ENCODE data around the gene RASGRP2.

Gene RASGRP2

DNA sequence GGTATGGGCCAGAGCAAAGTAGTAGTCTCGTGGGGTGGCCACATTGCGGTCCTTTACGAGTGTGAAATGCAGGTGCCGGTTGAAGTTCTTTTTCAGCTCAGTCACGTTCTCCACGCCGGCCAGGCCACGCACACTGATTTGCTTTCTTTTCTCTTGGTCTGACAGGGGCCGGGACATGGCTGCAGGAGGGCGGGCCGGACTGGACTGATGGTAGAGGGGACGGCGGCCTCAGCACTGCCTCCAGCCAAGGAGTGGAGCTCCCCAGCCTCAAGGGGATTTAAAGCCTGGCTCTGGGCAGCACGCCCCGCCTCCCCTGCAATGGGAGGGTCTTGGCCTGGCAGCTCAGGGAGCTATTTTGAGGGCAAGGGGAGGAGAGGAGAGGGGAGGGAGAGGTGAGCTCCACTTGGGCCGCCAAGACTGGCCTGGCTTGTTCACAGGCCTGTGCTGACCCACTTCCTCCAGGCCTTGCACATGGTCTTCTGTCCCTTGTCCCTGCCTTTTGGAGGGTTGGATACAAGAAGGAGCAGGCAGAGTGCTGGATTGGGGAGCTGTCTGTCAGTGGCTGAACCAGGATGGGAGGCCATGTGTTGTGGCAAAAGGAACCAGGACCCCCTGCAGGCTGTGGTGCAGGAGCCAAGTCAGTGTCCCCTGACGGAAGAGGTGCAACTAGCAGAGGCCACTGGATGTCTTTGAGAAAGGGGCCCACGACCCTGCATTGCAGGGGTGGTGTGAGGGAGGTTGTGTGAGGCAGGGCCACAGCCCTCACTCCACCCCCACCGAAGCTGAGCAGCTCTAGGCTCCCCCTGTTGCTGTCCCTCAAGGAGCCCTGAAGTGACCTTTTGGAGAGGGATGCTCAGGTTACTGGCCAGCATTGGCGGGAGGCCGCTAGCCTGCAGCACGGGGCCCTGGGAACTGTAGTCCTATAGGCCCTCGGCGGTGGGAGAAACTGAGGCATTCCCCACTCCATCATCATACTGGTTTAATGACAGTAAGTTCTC lies 16.1 kb upstream of the RASGRP2 start, which contains the start of gene PYGM:
TSS of gene PYGM (minus strand) at position 253 of the 998 bp plus-strand sequence. CDS start at position 177, 76 bp downstream.
- DNase-seq, result peak; percentile 16
- TF ChIP-seq, protein P1, sequence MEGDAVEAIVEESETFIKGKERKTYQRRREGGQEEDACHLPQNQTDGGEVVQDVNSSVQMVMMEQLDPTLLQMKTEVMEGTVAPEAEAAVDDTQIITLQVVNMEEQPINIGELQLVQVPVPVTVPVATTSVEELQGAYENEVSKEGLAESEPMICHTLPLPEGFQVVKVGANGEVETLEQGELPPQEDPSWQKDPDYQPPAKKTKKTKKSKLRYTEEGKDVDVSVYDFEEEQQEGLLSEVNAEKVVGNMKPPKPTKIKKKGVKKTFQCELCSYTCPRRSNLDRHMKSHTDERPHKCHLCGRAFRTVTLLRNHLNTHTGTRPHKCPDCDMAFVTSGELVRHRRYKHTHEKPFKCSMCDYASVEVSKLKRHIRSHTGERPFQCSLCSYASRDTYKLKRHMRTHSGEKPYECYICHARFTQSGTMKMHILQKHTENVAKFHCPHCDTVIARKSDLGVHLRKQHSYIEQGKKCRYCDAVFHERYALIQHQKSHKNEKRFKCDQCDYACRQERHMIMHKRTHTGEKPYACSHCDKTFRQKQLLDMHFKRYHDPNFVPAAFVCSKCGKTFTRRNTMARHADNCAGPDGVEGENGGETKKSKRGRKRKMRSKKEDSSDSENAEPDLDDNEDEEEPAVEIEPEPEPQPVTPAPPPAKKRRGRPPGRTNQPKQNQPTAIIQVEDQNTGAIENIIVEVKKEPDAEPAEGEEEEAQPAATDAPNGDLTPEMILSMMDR (IDR thresholded peaks at IDR 0.05; ENCODE audit: low read depth, low read length, missing control alignments), result no peak
- H3K27me3 ChIP-seq (replicated peaks), result no peaks in the 10 kb centered on the region
- H3K27ac ChIP-seq, result no peak within 1 kb of the TSS
- no peak within 1 kb of the TSS for H3K4me3 ChIP-seq (ENCODE audit: low read depth, low read length)
- in situ Hi-C loops (cut with HindIII; ENCODE audit: low pct_ligation_motif_present, low sequenced_read_pairs), result no loop called here
- H3K36me3 ChIP-seq (replicated peaks), result peaks cover 33% of the 10 kb centered on the region

DNA sequence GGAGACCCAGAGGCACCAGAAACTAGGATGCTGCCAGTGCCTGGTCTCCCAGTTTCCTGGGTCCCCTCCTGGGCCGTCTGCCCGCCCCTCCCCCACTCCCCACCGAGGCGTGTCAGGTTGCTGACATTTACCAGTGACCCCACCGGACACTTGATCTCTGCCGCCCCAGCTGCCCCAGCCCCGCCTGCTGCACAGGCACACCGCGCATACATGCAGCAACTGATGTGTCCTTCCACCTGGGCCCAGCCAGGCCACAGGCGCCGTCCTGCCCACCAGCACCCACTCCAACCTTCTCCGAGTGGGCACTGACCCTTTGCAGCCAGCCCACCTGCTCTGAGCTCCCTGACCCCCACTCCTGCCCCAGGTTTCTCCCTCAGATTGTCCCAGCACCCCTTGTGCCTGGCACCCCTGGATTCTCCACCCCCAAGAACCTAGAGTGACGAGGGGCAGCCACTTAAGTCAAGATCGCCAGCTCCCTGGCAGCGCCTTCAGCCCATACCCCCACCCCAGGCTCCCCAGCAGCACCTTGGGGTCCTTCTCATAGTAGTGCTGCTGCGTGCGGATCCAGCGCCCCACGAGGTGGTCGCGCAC lies 15.3 kb upstream of the RASGRP2 start:
- Histone ChIP-seq H3K36me3 (replicated peaks) (peaks cover 25% of the 10 kb centered on the region), H3K4me3 (ENCODE audit: low read depth, low read length) (no peak overlapping the region), H3K27me3 (replicated peaks) (no peaks in the 10 kb centered on the region), H3K27ac (no peak overlapping the region)
- in situ Hi-C loops (cut with HindIII; ENCODE audit: low pct_ligation_motif_present, low sequenced_read_pairs), result no loop called here
- TF ChIP-seq, protein P1 (IDR thresholded peaks at IDR 0.05; ENCODE audit: low read depth, low read length, missing control alignments), result no peak
- DNase-seq, result no peak

DNA sequence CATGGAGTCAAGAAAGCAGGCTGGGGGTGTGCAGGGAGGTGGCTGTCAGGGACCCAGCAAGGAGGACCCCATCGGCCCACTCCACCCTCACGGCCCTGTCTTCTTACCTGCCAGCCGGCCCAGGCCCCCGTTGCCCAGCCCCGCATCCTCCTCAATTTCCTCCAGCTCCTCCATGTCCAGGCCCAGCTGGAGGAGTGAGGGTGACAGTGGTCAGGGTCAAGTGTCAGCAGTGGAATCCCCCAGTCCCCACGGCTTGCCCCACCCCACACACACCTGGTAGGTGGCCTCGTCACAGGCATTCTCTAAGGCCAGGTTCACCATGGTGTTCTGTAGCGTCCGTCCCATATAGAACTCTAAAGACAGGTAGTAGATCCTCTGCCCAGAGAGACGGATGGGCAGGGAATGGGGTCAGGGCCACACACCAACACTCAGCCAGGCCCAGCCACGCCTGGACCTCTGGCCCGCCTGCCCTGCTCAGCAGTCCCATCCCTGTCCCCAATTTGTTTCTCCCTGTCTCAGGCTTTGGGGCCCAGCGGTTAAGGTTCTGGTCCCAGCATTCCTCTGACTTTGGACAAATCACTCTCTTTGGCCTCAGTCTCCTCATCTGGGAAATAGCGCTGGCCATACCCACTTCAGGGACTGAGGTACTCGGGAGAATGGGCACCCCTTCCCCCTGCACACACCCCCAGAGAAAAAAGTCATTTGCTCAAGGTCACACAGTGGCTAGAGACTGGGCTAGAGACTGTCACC lies 14.6 kb upstream of the RASGRP2 start:
- peaks cover 18% of the 10 kb centered on the region for H3K36me3 ChIP-seq (replicated peaks)
- H3K27ac ChIP-seq, result no peak overlapping the region
- H3K4me3 ChIP-seq (ENCODE audit: low read depth, low read length), result no peak overlapping the region
- TF ChIP-seq, protein P1 (IDR thresholded peaks at IDR 0.05; ENCODE audit: low read depth, low read length, missing control alignments), result no peak
- DNase-seq, result no peak
- H3K27me3 ChIP-seq (replicated peaks), result no peaks in the 10 kb centered on the region
- in situ Hi-C loops (cut with HindIII; ENCODE audit: low pct_ligation_motif_present, low sequenced_read_pairs), result no loop called here

DNA sequence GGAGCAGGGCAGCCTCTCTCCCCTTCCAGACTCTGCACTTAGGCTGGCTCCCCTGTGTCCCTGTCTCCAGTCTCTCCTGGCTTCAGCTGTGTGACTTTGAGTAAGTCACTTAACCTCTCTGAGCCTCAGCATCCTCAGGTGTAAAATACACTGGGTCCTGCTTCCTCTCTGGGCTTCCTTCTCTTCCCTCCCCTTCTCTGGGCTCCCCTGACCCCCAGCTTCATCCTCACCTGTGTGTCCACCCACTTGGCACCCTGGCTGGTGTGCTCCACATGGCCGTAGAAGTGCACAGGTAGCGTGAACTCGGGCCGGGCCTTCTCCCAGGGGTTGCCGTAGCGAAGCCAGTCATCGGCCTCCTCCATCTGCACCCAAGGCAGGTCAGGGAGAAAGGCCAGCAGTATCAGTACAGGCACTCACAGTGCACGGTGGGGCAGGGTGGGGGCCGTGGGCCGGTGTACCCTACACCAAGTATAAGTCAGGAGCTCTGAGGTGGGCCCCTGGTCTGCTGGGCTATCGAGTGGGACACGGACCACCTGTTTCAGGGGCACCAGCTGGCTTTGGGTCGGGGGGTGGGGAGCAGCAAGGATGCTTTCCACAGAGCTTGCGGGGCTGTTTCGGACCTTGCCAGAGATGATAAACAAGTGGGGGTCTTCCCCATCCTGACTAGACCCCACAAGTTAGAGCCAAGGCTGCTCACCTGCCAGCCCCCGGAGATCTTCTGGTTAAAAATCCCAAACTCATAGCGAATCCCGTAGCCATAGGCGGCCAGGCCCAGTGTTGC lies 13.8 kb upstream of the RASGRP2 start:
- Histone ChIP-seq H3K36me3 (replicated peaks) (peaks cover 12% of the 10 kb centered on the region), H3K4me3 (ENCODE audit: low read depth, low read length) (no peak overlapping the region), H3K27ac (no peak overlapping the region), H3K27me3 (replicated peaks) (no peaks in the 10 kb centered on the region)
- DNase-seq, result no peak
- in situ Hi-C loops (cut with HindIII; ENCODE audit: low pct_ligation_motif_present, low sequenced_read_pairs), result no loop called here
- TF ChIP-seq, protein P1 (IDR thresholded peaks at IDR 0.05; ENCODE audit: low read depth, low read length, missing control alignments), result no peak

DNA sequence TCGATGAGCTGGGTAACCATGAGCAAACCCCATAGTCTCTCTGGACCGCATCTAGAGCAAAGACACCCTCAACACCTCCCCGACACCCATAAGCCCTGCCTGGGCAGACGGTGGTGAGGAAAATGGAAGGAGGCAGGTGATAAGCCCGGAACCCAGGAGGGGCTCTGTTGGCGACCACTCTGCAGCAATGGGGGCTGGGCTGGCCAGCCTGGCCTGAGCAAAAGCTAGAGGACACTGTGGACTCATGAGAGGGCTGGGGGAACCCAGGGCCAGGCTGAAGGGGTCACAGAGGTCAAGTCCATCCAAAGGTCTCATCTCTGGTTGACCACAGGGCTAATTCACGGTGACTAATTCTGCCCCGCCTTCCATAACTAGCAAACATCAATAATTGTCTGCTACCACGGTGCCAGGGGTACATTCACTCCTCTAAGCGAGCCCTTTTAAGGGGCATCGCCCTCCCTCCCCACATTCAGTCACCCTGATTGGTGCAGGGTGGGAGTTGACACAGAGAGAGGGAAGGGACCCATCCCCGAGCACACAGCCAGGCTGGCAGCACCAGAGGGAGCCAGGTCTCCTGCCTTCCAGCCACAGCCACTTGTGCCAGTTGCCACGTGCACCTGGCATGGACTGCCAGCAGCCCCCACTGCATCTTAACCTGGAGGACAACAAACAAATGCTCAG lies 11.9 kb upstream of the RASGRP2 start:
- in situ Hi-C loops (cut with HindIII; ENCODE audit: low pct_ligation_motif_present, low sequenced_read_pairs), result no loop called here
- H3K27me3 ChIP-seq (replicated peaks), result no peaks in the 10 kb centered on the region
- H3K4me3 ChIP-seq (ENCODE audit: low read depth, low read length), result no peak overlapping the region
- DNase-seq, result no peak
- TF ChIP-seq, protein P1 (IDR thresholded peaks at IDR 0.05; ENCODE audit: low read depth, low read length, missing control alignments), result no peak
- no peaks in the 10 kb centered on the region for H3K36me3 ChIP-seq (replicated peaks)
- no peak overlapping the region for H3K27ac ChIP-seq

All from brain microvascular endothelial cell (primary cell).